ENCODE measurements around the gene CDKAL1.

CDKAL1 gene

DNA sequence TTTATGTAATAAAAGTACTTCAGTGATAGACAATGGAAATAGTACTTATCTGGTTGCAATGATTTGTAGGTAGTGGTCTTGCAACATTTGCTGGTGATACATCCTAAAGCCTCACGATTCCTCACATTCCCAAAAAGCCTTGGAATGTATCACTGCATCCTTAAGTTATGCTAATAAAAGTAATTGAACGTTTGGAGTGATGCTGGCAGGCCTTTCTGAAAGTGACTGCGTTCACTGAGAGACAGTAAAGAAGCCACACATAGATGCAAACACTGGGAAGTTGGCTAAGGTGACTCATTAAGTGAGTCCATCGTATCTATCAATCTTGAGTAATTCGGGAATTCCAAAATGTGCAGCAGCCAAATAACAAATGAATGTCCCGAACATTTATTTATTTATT is 615.2 kb downstream of the CDKAL1 start:
- Histone ChIP-seq H3K27ac (ENCODE audit: low read length) (no peak overlapping the region), H3K4me2 (ENCODE audit: low read length) (no peak overlapping the region), H3K79me2 (ENCODE audit: low read length) (no peaks in the 10 kb centered on the region)

DNA sequence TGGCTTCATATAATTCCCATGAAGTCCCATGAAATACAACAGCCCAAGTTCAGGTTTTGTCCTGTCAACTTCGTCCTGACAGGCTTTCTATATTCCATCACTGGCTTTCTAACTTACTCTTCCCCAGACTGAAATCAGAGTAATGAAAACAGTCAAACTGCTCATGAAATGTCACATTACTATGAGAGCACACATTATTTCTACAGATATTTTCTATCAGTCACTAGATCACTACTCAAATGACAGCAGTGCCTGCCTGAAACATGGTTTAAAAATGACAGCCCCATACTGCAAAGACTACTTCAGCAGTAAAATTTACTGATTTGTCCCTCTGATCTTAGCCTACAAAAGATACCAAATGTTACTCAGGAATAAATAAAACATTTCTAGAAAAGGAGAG is 616.4 kb downstream of the CDKAL1 start:
- TF ChIP-seq, protein P1, sequence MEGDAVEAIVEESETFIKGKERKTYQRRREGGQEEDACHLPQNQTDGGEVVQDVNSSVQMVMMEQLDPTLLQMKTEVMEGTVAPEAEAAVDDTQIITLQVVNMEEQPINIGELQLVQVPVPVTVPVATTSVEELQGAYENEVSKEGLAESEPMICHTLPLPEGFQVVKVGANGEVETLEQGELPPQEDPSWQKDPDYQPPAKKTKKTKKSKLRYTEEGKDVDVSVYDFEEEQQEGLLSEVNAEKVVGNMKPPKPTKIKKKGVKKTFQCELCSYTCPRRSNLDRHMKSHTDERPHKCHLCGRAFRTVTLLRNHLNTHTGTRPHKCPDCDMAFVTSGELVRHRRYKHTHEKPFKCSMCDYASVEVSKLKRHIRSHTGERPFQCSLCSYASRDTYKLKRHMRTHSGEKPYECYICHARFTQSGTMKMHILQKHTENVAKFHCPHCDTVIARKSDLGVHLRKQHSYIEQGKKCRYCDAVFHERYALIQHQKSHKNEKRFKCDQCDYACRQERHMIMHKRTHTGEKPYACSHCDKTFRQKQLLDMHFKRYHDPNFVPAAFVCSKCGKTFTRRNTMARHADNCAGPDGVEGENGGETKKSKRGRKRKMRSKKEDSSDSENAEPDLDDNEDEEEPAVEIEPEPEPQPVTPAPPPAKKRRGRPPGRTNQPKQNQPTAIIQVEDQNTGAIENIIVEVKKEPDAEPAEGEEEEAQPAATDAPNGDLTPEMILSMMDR (IDR thresholded peaks at IDR 0.05; ENCODE audit: low read depth, low read length), result no peak
- TF ChIP-seq EZH2phosphoT487 (IDR thresholded peaks at IDR 0.05; ENCODE audit: low read depth), result no peak
- H3K4me2 ChIP-seq (ENCODE audit: low read length), result no peak overlapping the region

More for the DNA sequence above, 615.2 kb downstream of the CDKAL1 start:
- H2AFZ ChIP-seq (ENCODE audit: low read depth, low read length), result no peak overlapping the region
- H3K36me3 ChIP-seq (replicated peaks; ENCODE audit: low read depth, low read length), result no peaks in the 10 kb centered on the region
- H3K9me3 ChIP-seq (ENCODE audit: insufficient read depth, low read length), result no peaks in the 10 kb centered on the region
- no peaks in the 10 kb centered on the region for H4K20me1 ChIP-seq (ENCODE audit: insufficient read depth, low read length)
- no peaks in the 10 kb centered on the region for H3K27me3 ChIP-seq (ENCODE audit: low read depth, low read length)
- TF ChIP-seq EZH2phosphoT487 (IDR thresholded peaks at IDR 0.05; ENCODE audit: low read depth), result no peak
- TF ChIP-seq, protein P1 (IDR thresholded peaks at IDR 0.05; ENCODE audit: low read depth, low read length), result no peak
- no peaks in the 10 kb centered on the region for H3K4me1 ChIP-seq (ENCODE audit: low read length)
- no peak overlapping the region for H3K4me3 ChIP-seq (ENCODE audit: low read length)
- H3K9ac ChIP-seq (ENCODE audit: low read length), result no peak overlapping the region

DNA sequence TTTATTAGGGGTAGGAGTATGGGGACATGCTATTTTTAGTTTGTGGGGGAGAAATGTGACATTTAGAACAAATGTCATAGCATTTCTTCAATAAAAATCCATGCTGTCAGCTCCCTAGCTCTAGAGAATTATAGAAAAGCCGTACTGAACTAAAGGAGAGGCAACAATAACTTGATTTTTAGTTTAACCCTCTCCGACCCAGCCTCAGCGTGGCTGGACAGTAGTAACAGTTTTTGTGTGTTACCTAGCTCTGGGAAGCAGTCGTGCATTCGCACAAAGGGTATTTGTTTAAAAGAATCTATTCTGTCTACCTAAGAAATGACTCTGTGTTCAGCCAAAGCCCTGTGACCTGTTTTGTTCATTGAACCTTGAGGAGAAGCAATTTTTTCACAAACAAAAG is 616.9 kb downstream of the CDKAL1 start:
- Histone ChIP-seq H3K4me2 (ENCODE audit: low read length) (no peak overlapping the region), H3K4me3 (ENCODE audit: low read length) (no peak overlapping the region), H3K9ac (ENCODE audit: low read length) (no peak overlapping the region), H3K36me3 (replicated peaks; ENCODE audit: low read depth, low read length) (no peaks in the 10 kb centered on the region), H3K4me1 (ENCODE audit: low read length) (no peaks in the 10 kb centered on the region), H3K27me3 (ENCODE audit: low read depth, low read length) (no peaks in the 10 kb centered on the region), H3K9me3 (ENCODE audit: insufficient read depth, low read length) (no peaks in the 10 kb centered on the region), H3K27ac (ENCODE audit: low read length) (no peak overlapping the region), H2AFZ (ENCODE audit: low read depth, low read length) (no peak overlapping the region), H3K79me2 (ENCODE audit: low read length) (no peaks in the 10 kb centered on the region), H4K20me1 (ENCODE audit: insufficient read depth, low read length) (no peaks in the 10 kb centered on the region)
- TF ChIP-seq, protein P1 (IDR thresholded peaks at IDR 0.05; ENCODE audit: low read depth, low read length), result no peak
- no peak for TF ChIP-seq EZH2phosphoT487 (IDR thresholded peaks at IDR 0.05; ENCODE audit: low read depth)

More for the DNA sequence above, 616.4 kb downstream of the CDKAL1 start:
- H3K4me1 ChIP-seq (ENCODE audit: low read length), result no peaks in the 10 kb centered on the region
- no peaks in the 10 kb centered on the region for H3K27me3 ChIP-seq (ENCODE audit: low read depth, low read length)
- H3K79me2 ChIP-seq (ENCODE audit: low read length), result no peaks in the 10 kb centered on the region
- no peak overlapping the region for H2AFZ ChIP-seq (ENCODE audit: low read depth, low read length)
- H3K4me3 ChIP-seq (ENCODE audit: low read length), result no peak overlapping the region
- H4K20me1 ChIP-seq (ENCODE audit: insufficient read depth, low read length), result no peaks in the 10 kb centered on the region
- H3K9ac ChIP-seq (ENCODE audit: low read length), result no peak overlapping the region
- no peak overlapping the region for H3K27ac ChIP-seq (ENCODE audit: low read length)
- H3K9me3 ChIP-seq (ENCODE audit: insufficient read depth, low read length), result no peaks in the 10 kb centered on the region
- H3K36me3 ChIP-seq (replicated peaks; ENCODE audit: low read depth, low read length), result no peaks in the 10 kb centered on the region

DNA sequence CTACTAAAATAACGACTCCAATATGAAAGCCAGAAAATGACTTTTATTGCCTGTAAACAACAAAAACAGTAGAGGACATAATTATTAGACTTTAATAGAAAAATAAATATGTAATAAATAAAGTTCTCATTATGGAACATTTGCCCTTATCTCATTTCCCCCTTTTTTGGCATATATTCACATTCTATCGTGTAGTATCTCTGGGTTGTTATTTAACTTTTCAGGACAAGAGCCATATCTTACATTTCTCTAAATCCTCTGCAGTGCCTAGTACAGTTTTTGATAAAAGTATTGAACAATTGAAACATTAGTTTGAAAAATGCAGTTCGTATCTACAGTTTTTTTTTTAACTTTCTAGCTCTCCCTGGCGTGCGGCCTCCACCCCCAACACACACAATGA is 617.3 kb downstream of the CDKAL1 start:
- Histone ChIP-seq H3K4me1 (ENCODE audit: low read length) (no peaks in the 10 kb centered on the region), H3K9ac (ENCODE audit: low read length) (no peak overlapping the region), H3K4me3 (ENCODE audit: low read length) (no peak overlapping the region), H3K9me3 (ENCODE audit: insufficient read depth, low read length) (no peaks in the 10 kb centered on the region), H2AFZ (ENCODE audit: low read depth, low read length) (no peak overlapping the region), H3K27me3 (ENCODE audit: low read depth, low read length) (no peaks in the 10 kb centered on the region), H3K79me2 (ENCODE audit: low read length) (no peaks in the 10 kb centered on the region), H3K27ac (ENCODE audit: low read length) (no peak overlapping the region), H4K20me1 (ENCODE audit: insufficient read depth, low read length) (no peaks in the 10 kb centered on the region), H3K36me3 (replicated peaks; ENCODE audit: low read depth, low read length) (no peaks in the 10 kb centered on the region), H3K4me2 (ENCODE audit: low read length) (no peak overlapping the region)
- TF ChIP-seq, protein P1 (IDR thresholded peaks at IDR 0.05; ENCODE audit: low read depth, low read length), result no peak
- TF ChIP-seq EZH2phosphoT487 (IDR thresholded peaks at IDR 0.05; ENCODE audit: low read depth), result no peak
